CD4-positive, alpha-beta T cell treated with Interleukin-12 subunit alpha and Interleukin-12 subunit beta, for 1 hour (primary cell): Measurements from ENCODE around the gene SUSD3.
"Not testable (repeated sequence)": the region's sequence is repeated elsewhere in the genome, so short reads cannot be mapped to it uniquely, and the experiment has no call there.

ENCODE experiments used
- DNase-seq: peaks from one replicate; pipeline ENCODE4 v3.0.0-alpha.2; 2020

The SUSD3 gene

GRCh38 chr9:93094658-93095204, 36.2 kb downstream of the SUSD3 start:
- no peak for DNase-seq

- peak; percentile 100 for DNase-seq
Observed at GRCh38 chr9:93095205-93096130, 37.0 kb downstream of the SUSD3 start.

- DNase-seq, result peak; percentile 67
Observed at GRCh38 chr9:93096131-93096802, 37.8 kb downstream of the SUSD3 start, which contains the start of gene CARD19. CARD19 (plus strand) TSS chr9:93096217; CDS start chr9:93096346, 129 bp downstream.

GRCh38 chr9:93096811-93097382, 38.4 kb downstream of the SUSD3 start:
- no peak for DNase-seq

GRCh38 chr9:93097511-93098201, 39.2 kb downstream of the SUSD3 start:
- DNase-seq, result no peak

GRCh38 chr9:93098236-93098946, 39.9 kb downstream of the SUSD3 start:
- DNase-seq, result peak; percentile 57

- DNase-seq, result no peak
Observed at GRCh38 chr9:93099551-93100275, 41.2 kb downstream of the SUSD3 start.

- no peak for DNase-seq
Observed at GRCh38 chr9:93100276-93100636, 41.8 kb downstream of the SUSD3 start.

- not testable (repeated sequence) for DNase-seq
Observed at GRCh38 chr9:93101086-93101485, 42.6 kb downstream of the SUSD3 start.

GRCh38 chr9:93105620-93106019, 47.1 kb downstream of the SUSD3 start:
- no peak for DNase-seq

GRCh38 chr9:93107151-93107824, 48.8 kb downstream of the SUSD3 start:
- DNase-seq, result no peak

GRCh38 chr9:93107825-93108161, 49.3 kb downstream of the SUSD3 start:
- DNase-seq, result no peak

GRCh38 chr9:93108291-93109041, 50.0 kb downstream of the SUSD3 start:
- DNase-seq, result no peak

- no peak for DNase-seq
Observed at GRCh38 chr9:93110311-93110855, 51.9 kb downstream of the SUSD3 start.

- no peak for DNase-seq
Observed at GRCh38 chr9:93111001-93111370, 52.5 kb downstream of the SUSD3 start.

- no peak for DNase-seq
Observed at GRCh38 chr9:93111371-93112115, 53.0 kb downstream of the SUSD3 start.

- no peak for DNase-seq
Observed at GRCh38 chr9:93112116-93112863, 53.8 kb downstream of the SUSD3 start.

GRCh38 chr9:93112864-93113389, 54.4 kb downstream of the SUSD3 start:
- DNase-seq, result no peak
